CD4-positive, alpha-beta T cell treated with Interleukin-6 for 4 hours (primary cell): ENCODE data around the gene PLEKHG5.

Source experiments
- DNase-seq: peaks from one replicate; pipeline ENCODE4 v3.0.0-alpha.2; 2020; ENCODE audit warnings: mixed read lengths

PLEKHG5 gene

GRCh38 chr1:6475381-6476133, 15.9 kb downstream of the PLEKHG5 start:
- DNase-seq, result peak; percentile 88

- DNase-seq, result no peak
Measured at GRCh38 chr1:6474815-6475282, 16.6 kb downstream of the PLEKHG5 start.

GRCh38 chr1:6473974-6474814, 17.3 kb downstream of the PLEKHG5 start:
- no peak for DNase-seq

- DNase-seq, result no peak
Measured at GRCh38 chr1:6473156-6473555, 18.3 kb downstream of the PLEKHG5 start.

GRCh38 chr1:6472391-6472790, 19.1 kb downstream of the PLEKHG5 start:
- peak; percentile 39 for DNase-seq

GRCh38 chr1:6471970-6472368, 19.5 kb downstream of the PLEKHG5 start:
- DNase-seq, result no peak

GRCh38 chr1:6471086-6471969, 20.1 kb downstream of the PLEKHG5 start:
- DNase-seq, result no peak

GRCh38 chr1:6470132-6471085, 21.1 kb downstream of the PLEKHG5 start:
- DNase-seq, result no peak

- DNase-seq, result no peak
Measured at GRCh38 chr1:6468729-6469461, 22.6 kb downstream of the PLEKHG5 start.

GRCh38 chr1:6467744-6468688, 23.5 kb downstream of the PLEKHG5 start:
- DNase-seq, result no peak

- no peak for DNase-seq
Measured at GRCh38 chr1:6467224-6467623, 24.2 kb downstream of the PLEKHG5 start.

- DNase-seq, result no peak
Measured at GRCh38 chr1:6466751-6467150, 24.7 kb downstream of the PLEKHG5 start.

GRCh38 chr1:6466023-6466422, 25.4 kb downstream of the PLEKHG5 start, which contains the start of gene TNFRSF25:
TNFRSF25 (minus strand) TSS chr1:6466173; CDS start chr1:6466107, 66 bp downstream.
- DNase-seq, result peak; percentile 76

- DNase-seq, result peak; percentile 63
Measured at GRCh38 chr1:6465461-6466005, 25.9 kb downstream of the PLEKHG5 start.

GRCh38 chr1:6464915-6465314, 26.6 kb downstream of the PLEKHG5 start:
- peak; percentile 15 for DNase-seq

- DNase-seq, result peak; percentile 74
Measured at GRCh38 chr1:6464514-6464836, 27.0 kb downstream of the PLEKHG5 start.

- no peak for DNase-seq
Measured at GRCh38 chr1:6463120-6463412, 28.4 kb downstream of the PLEKHG5 start.

GRCh38 chr1:6462412-6463119, 28.9 kb downstream of the PLEKHG5 start:
- DNase-seq, result peak; percentile 12
